ENCODE data around the gene ARHGAP40. TPM values are rescaled to one million over a fixed set of nuclear protein-coding genes. Genes with fewer than 3 reads are reported as not detected.
A peak's percentile ranks its signal among the peaks of the same experiment; 100 is the strongest.

Gene ARHGAP40
- total and polyA plus RNA-seq, 7 experiments from 2014 or later = not detected

GRCh38 chr20:38586181-38586525 is 15.5 kb upstream of the ARHGAP40 start:
- no peaks in the 10 kb centered on the region for H3K36me3 ChIP-seq (ENCODE audit: control insufficient read depth in 2 of 3, insufficient read depth in 3 of 3, low read length in 3 of 3)
- H3K27ac ChIP-seq (ENCODE audit: low read depth, low read length) = no peak overlapping the region
- ChIA-PET POLR2A (no interaction called here), CTCF (no interaction called here)
- Mint-ChIP-seq H3K27me3 (peaks cover 0 to 9% (median 0%) of the 10 kb centered on the region in 5 donors), H3K4me1 (peaks cover 0 to 1% (median 0%) of the 10 kb centered on the region in 7 donors), H3K36me3 (no peaks in the 10 kb centered on the region), H3K9me3 (no peaks in the 10 kb centered on the region), H3K4me3 (no peak overlapping the region), H3K27ac (no peak overlapping the region)
- no peak for DNase-seq
- no peaks in the 10 kb centered on the region for H3K27me3 ChIP-seq (ENCODE audit: control insufficient read depth in 2 of 2, insufficient read depth in 2 of 2, low read length in 2 of 2)
- no peaks in the 10 kb centered on the region for H3K9me3 ChIP-seq (ENCODE audit: control insufficient read depth in 2 of 3, low read length in 3 of 3)
- intact Hi-C loops (cut with micrococcal nuclease) = no loop called here
- no peak for ATAC-seq
- H3K4me3 ChIP-seq (ENCODE audit: low read length) = no peak overlapping the region
- H3K4me1 ChIP-seq (ENCODE audit: control insufficient read depth in 2 of 2, insufficient read depth in 2 of 2, low read length in 2 of 2) = no peaks in the 10 kb centered on the region

GRCh38 chr20:38588303-38588702 is 13.3 kb upstream of the ARHGAP40 start:
- ATAC-seq (no peak), DNase-seq (no peak)
- Histone ChIP-seq H3K4me1 (ENCODE audit: control insufficient read depth in 2 of 2, insufficient read depth in 2 of 2, low read length in 2 of 2) (no peaks in the 10 kb centered on the region), H3K27me3 (ENCODE audit: control insufficient read depth in 2 of 2, insufficient read depth in 2 of 2, low read length in 2 of 2) (no peaks in the 10 kb centered on the region), H3K36me3 (ENCODE audit: control insufficient read depth in 2 of 3, insufficient read depth in 3 of 3, low read length in 3 of 3) (no peaks in the 10 kb centered on the region), H3K27ac (ENCODE audit: low read depth, low read length) (no peak overlapping the region), H3K4me3 (ENCODE audit: low read length) (no peak overlapping the region), H3K9me3 (ENCODE audit: control insufficient read depth in 2 of 3, low read length in 3 of 3) (no peaks in the 10 kb centered on the region)
- intact Hi-C loops (cut with micrococcal nuclease) = no loop called here
- Mint-ChIP-seq H3K27ac (no peak overlapping the region), H3K9me3 (no peaks in the 10 kb centered on the region), H3K4me3 (no peak overlapping the region), H3K4me1 (peaks cover 0 to 1% (median 0%) of the 10 kb centered on the region in 7 donors), H3K27me3 (peaks cover 0 to 9% (median 0%) of the 10 kb centered on the region in 5 donors), H3K36me3 (no peaks in the 10 kb centered on the region)
- CTCF ChIA-PET = no interaction called here
- POLR2A ChIA-PET = no interaction called here

DNA sequence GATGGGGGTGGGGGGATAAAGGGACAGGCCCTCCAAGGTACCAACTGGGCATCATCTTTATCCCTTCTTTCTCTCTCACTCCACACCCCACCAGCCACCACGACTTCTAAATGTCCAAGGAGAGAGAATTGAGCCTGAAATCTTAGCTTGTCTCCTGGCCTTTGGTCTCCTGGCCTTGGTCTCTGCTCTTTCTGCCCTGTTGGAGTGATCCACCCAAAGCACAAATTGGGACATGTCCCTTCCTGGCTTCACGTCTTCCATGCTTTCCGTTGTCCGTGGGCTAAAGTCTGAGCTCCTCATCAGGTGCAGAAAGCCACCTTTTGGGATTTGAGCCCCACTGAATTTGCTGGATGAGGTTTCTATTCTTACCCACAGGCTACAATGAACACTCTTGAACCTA is 12.3 kb upstream of the ARHGAP40 start:
- H3K27ac Mint-ChIP-seq = no peak overlapping the region
- H3K4me3 ChIP-seq (ENCODE audit: low read length) = no peak overlapping the region
- H3K36me3 Mint-ChIP-seq = no peaks in the 10 kb centered on the region
- CTCF ChIA-PET = interaction anchor here (0.6 kb wide), 1 partner anchor 233 kb away, joined by 4 read pairs; no protein-coding TSS in a partner anchor
- H3K27me3 ChIP-seq (ENCODE audit: control insufficient read depth in 2 of 2, insufficient read depth in 2 of 2, low read length in 2 of 2) = no peaks in the 10 kb centered on the region
- H3K4me1 ChIP-seq (ENCODE audit: control insufficient read depth in 2 of 2, insufficient read depth in 2 of 2, low read length in 2 of 2) = no peaks in the 10 kb centered on the region
- no peak for DNase-seq
- H3K9me3 ChIP-seq (ENCODE audit: control insufficient read depth in 2 of 3, low read length in 3 of 3) = no peaks in the 10 kb centered on the region
- no peaks in the 10 kb centered on the region for H3K9me3 Mint-ChIP-seq
- peaks cover 0 to 9% (median 0%) of the 10 kb centered on the region in 5 donors for H3K27me3 Mint-ChIP-seq
- POLR2A ChIA-PET = no interaction called here
- no peaks in the 10 kb centered on the region for H3K36me3 ChIP-seq (ENCODE audit: control insufficient read depth in 2 of 3, insufficient read depth in 3 of 3, low read length in 3 of 3)
- H3K4me3 Mint-ChIP-seq = no peak overlapping the region
- peaks cover 0 to 1% (median 0%) of the 10 kb centered on the region in 7 donors for H3K4me1 Mint-ChIP-seq
- no peak overlapping the region for H3K27ac ChIP-seq (ENCODE audit: low read depth, low read length)
- intact Hi-C loops (cut with micrococcal nuclease) = no loop called here
- ATAC-seq = no peak

- no peak overlapping the region for H3K4me3 Mint-ChIP-seq
- Histone ChIP-seq H3K36me3 (ENCODE audit: control insufficient read depth in 2 of 3, insufficient read depth in 3 of 3, low read length in 3 of 3) (no peaks in the 10 kb centered on the region), H3K4me1 (ENCODE audit: control insufficient read depth in 2 of 2, insufficient read depth in 2 of 2, low read length in 2 of 2) (no peaks in the 10 kb centered on the region), H3K9me3 (ENCODE audit: control insufficient read depth in 2 of 3, low read length in 3 of 3) (no peaks in the 10 kb centered on the region), H3K4me3 (ENCODE audit: low read length) (no peak overlapping the region), H3K27me3 (ENCODE audit: control insufficient read depth in 2 of 2, insufficient read depth in 2 of 2, low read length in 2 of 2) (no peaks in the 10 kb centered on the region), H3K27ac (ENCODE audit: low read depth, low read length) (no peak overlapping the region)
- no peaks in the 10 kb centered on the region for H3K9me3 Mint-ChIP-seq
- ChIA-PET CTCF (no interaction called here), POLR2A (no interaction called here)
- H3K27ac Mint-ChIP-seq = no peak overlapping the region
- ATAC-seq = peak; percentile 46
- DNase-seq = no peak
- no peaks in the 10 kb centered on the region for H3K36me3 Mint-ChIP-seq
- H3K27me3 Mint-ChIP-seq = peaks cover 0 to 9% (median 0%) of the 10 kb centered on the region in 5 donors
- intact Hi-C loops (cut with micrococcal nuclease) = no loop called here
- H3K4me1 Mint-ChIP-seq = peaks cover 0 to 1% (median 0%) of the 10 kb centered on the region in 7 donors
These were observed 11.5 kb upstream of the ARHGAP40 start for GRCh38 chr20:38589967-38590675.

- intact Hi-C loops (cut with micrococcal nuclease) = no loop called here
- H3K27me3 ChIP-seq (ENCODE audit: control insufficient read depth in 2 of 2, insufficient read depth in 2 of 2, low read length in 2 of 2) = no peaks in the 10 kb centered on the region
- no peak overlapping the region for H3K27ac ChIP-seq (ENCODE audit: low read depth, low read length)
- no peaks in the 10 kb centered on the region for H3K36me3 Mint-ChIP-seq
- ChIA-PET CTCF (no interaction called here), POLR2A (no interaction called here)
- H3K9me3 ChIP-seq (ENCODE audit: control insufficient read depth in 2 of 3, low read length in 3 of 3) = no peaks in the 10 kb centered on the region
- peaks cover 0 to 9% (median 0%) of the 10 kb centered on the region in 5 donors for H3K27me3 Mint-ChIP-seq
- H3K9me3 Mint-ChIP-seq = no peaks in the 10 kb centered on the region
- peaks cover 0 to 1% (median 0%) of the 10 kb centered on the region in 7 donors for H3K4me1 Mint-ChIP-seq
- DNase-seq (no peak), ATAC-seq (no peak)
- H3K27ac Mint-ChIP-seq = no peak overlapping the region
- no peaks in the 10 kb centered on the region for H3K36me3 ChIP-seq (ENCODE audit: control insufficient read depth in 2 of 3, insufficient read depth in 3 of 3, low read length in 3 of 3)
- H3K4me3 Mint-ChIP-seq = no peak overlapping the region
- H3K4me1 ChIP-seq (ENCODE audit: control insufficient read depth in 2 of 2, insufficient read depth in 2 of 2, low read length in 2 of 2) = no peaks in the 10 kb centered on the region
- no peak overlapping the region for H3K4me3 ChIP-seq (ENCODE audit: low read length)
These were observed 10.7 kb upstream of the ARHGAP40 start for GRCh38 chr20:38590676-38591473.

- no peaks in the 10 kb centered on the region for H3K9me3 ChIP-seq (ENCODE audit: control insufficient read depth in 2 of 3, low read length in 3 of 3)
- Mint-ChIP-seq H3K4me1 (peaks cover 0 to 1% (median 0%) of the 10 kb centered on the region in 7 donors), H3K36me3 (no peaks in the 10 kb centered on the region), H3K9me3 (no peaks in the 10 kb centered on the region), H3K4me3 (no peak overlapping the region), H3K27ac (no peak overlapping the region), H3K27me3 (peaks cover 0 to 9% (median 0%) of the 10 kb centered on the region in 5 donors)
- CTCF ChIA-PET = no interaction called here
- H3K27me3 ChIP-seq (ENCODE audit: control insufficient read depth in 2 of 2, insufficient read depth in 2 of 2, low read length in 2 of 2) = no peaks in the 10 kb centered on the region
- POLR2A ChIA-PET = no interaction called here
- H3K36me3 ChIP-seq (ENCODE audit: control insufficient read depth in 2 of 3, insufficient read depth in 3 of 3, low read length in 3 of 3) = no peaks in the 10 kb centered on the region
- H3K27ac ChIP-seq (ENCODE audit: low read depth, low read length) = no peak overlapping the region
- intact Hi-C loops (cut with micrococcal nuclease) = no loop called here
- no peaks in the 10 kb centered on the region for H3K4me1 ChIP-seq (ENCODE audit: control insufficient read depth in 2 of 2, insufficient read depth in 2 of 2, low read length in 2 of 2)
- ATAC-seq = no peak
- H3K4me3 ChIP-seq (ENCODE audit: low read length) = no peak overlapping the region
- no peak for DNase-seq
These were observed 9.9 kb upstream of the ARHGAP40 start for GRCh38 chr20:38591474-38592410.

Measured in naive thymus-derived CD4-positive, alpha-beta T cell (primary cell).